AG09319 (cell line): ENCODE results near the gene FRZB.
"Not testable (repeated sequence)": the region's sequence is repeated elsewhere in the genome, so short reads cannot be mapped to it uniquely, and the experiment has no call there.

Experiments
- DNase-seq: peaks from one replicate; pipeline ENCODE4 v3.0.0-alpha.2; 2010; ENCODE audit warnings: low read depth; ENCODE audit errors: extremely low read depth
- CTCF ChIP-seq: IDR thresholded peaks from 2 replicates; pipeline ENCODE4 v1.5.1; 2011; ENCODE audit warnings: low read depth, mild to moderate bottlenecking, inconsistent platforms, low read length, moderate library complexity

The FRZB gene

GRCh38 chr2:182897137-182897536 is 30.7 kb upstream of the FRZB start:
- TF ChIP-seq CTCF, result no peak
- no peak for DNase-seq

- DNase-seq, result no peak
- TF ChIP-seq CTCF, result no peak
Measured at GRCh38 chr2:182895798-182896197, 29.4 kb upstream of the FRZB start.

GRCh38 chr2:182895169-182895568 is 28.7 kb upstream of the FRZB start:
- no peak for DNase-seq
- no peak for TF ChIP-seq CTCF

GRCh38 chr2:182894174-182894573 is 27.7 kb upstream of the FRZB start:
- no peak for TF ChIP-seq CTCF
- DNase-seq, result no peak

GRCh38 chr2:182893666-182894065 is 27.2 kb upstream of the FRZB start:
- DNase-seq, result no peak
- no peak for TF ChIP-seq CTCF

GRCh38 chr2:182893035-182893434 is 26.6 kb upstream of the FRZB start:
- DNase-seq, result not testable (repeated sequence)

GRCh38 chr2:182891611-182892010 is 25.2 kb upstream of the FRZB start:
- no peak for TF ChIP-seq CTCF
- DNase-seq, result no peak

GRCh38 chr2:182890773-182891378 is 24.4 kb upstream of the FRZB start:
- no peak for TF ChIP-seq CTCF
- DNase-seq, result no peak
